HG03575 (cell line): Measurements from ENCODE around the gene INPP5A.
"Not testable (repeated sequence)": the region's sequence is repeated elsewhere in the genome, so short reads cannot be mapped to it uniquely, and the experiment has no call there.

Experiments
- ATAC-seq: cut with Tn5 transposase; IDR thresholded peaks from one replicate; pipeline ENCODE4 v1.9.1; 2021; ENCODE audit not compliant: unreplicated experiment, insufficient number of reproducible peaks, low FRiP score; ENCODE audit errors: extremely low read depth

Gene INPP5A

DNA sequence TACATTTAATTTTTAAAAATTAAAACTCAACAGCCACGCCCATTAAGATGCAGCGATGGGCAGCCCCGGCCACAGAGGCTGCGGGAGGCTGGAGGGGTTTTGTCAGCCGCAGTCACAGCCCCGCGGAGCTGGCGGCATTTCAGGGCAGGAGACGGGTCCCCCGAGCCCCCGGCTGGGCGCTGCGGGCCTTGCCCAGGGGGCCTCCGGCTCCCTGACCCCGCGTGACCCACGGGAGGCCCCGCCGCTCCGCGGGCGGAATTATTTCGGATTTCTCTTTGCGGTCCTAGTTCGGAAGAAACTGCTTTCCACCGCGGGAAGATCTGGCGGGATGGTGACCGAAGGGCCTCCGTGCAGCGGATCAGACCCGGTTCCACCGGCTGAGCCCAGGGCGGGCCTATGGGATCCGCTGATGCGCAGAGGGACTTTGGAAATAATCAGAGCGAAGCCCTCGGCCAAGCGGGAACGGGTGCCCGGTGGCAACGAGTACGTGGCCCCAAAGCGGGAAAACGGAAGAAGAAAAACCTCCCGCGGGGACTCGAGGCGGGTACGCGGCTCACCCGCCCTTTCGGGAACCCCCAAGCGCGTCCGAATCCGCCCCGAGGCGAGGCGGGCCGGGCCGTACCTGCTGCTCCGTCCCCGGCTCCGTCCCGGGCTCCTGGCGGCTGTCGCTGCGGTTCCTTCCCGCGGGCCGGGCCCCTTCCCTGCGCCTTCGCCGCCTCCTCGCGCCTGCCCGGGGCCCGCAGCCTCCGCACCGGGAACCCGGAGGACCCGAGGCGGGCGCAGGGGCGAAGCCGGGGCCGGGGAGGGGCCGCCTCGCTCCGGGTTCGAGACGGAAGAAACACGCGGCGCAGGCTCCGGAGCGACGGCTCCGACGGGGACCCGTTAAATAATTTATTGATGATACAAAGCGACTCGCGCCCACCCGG is 246.6 kb downstream of the INPP5A start:
- ATAC-seq = no peak

DNA sequence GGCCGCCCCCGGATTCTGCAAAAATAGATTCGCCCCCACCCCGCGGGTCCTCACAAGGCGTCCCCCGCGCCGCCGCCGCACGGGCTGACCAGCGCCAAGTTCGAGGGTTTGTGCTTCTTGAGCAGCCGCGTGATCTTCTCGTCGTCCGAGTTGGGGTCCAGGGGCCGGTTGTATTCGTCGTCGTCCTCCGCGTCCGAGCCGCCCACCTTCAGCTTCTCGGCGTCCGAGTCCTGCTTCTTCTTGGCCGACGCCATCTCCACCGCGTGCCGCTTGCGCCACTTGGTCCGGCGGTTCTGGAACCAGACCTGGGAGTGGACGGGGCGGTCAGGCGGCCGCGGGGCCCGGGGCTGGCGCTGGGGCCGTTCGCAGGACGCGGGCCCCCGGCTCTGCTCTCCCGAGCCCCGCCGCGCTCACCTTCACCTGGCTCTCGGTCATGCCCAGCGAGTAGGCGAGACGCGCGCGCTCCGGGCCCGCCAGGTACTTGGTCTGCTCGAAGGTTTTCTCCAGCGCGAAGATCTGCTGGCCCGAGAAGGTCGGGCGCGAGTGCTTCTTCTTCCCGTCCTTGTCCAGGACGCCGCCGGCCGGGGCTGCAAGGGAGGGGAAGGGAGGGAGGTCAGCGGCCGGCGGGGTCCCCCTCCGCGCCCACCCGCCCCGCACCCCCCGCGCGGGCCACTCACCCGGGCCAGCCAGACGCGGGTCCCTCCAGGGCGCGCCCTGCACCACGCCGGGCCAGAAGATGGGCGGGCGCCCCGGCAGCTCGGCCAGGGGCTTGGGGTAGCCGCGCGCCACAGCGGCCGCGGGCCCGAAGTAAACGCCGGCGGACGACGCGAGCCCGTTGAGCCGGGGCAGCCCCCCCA is 247.5 kb downstream of the INPP5A start:
- ATAC-seq = no peak

DNA sequence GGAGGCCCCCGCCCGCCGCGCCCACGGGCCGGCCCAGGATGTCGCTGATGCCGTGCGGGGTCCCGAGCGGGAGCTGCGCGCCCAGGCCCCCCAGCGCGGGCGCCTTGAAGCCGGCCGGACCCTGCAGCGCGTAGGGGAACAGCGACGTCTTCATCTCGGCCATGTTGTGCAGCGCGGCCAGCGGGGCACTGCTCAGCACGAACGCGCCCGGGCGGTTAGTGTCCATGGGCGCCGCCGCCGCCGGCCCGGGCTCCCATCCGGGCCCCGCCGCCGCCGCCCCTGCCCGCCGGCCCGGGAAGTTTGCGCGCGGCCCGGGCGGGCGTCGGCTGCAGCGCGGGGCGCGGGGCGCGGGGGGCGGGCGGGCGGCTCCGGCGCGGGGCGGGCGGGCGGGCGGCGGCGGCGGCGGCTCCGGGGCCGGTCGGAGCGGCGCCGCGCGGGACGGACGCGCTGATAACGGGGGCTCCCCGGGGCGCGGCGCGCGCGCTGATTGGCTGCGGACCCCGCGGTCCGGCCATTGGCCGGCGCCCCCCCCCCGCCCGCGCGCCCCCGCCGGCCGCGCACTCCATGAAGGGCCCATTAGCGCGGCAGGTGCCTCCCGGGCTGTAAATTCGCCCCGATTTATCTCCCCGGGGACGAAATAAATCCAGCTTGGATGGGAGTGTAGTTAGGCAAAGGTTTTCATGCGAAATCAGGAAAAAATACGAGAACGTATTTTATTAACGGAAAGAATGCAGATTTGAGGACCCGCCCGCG is 248.3 kb downstream of the INPP5A start, which contains the start of gene NKX6-2:
Gene NKX6-2 (minus strand): TSS at position 425 of the 753 bp plus-strand sequence. CDS start 199 bp downstream, at position 226.
- ATAC-seq = no peak

DNA sequence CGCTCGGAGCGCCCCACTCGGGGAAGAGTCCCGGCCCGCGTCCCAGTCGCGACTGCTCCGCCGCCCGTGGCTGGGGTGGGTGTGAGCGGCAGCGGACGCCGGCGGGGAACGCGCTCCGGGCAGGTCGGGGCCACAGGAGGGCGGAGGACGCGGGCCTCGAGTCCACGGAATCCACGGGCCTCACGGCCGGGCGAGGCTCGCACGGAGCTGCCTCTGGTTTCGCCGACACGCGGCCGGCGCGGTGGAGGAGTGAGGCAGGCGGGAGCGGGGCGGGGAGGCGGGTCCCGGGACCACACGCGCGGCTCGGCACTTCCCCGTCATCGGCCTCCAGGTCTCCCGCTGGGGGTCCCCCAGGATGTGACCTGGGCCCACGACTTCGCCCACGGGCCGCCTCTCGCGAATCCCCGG is 248.9 kb downstream of the INPP5A start:
- ATAC-seq = no peak

DNA sequence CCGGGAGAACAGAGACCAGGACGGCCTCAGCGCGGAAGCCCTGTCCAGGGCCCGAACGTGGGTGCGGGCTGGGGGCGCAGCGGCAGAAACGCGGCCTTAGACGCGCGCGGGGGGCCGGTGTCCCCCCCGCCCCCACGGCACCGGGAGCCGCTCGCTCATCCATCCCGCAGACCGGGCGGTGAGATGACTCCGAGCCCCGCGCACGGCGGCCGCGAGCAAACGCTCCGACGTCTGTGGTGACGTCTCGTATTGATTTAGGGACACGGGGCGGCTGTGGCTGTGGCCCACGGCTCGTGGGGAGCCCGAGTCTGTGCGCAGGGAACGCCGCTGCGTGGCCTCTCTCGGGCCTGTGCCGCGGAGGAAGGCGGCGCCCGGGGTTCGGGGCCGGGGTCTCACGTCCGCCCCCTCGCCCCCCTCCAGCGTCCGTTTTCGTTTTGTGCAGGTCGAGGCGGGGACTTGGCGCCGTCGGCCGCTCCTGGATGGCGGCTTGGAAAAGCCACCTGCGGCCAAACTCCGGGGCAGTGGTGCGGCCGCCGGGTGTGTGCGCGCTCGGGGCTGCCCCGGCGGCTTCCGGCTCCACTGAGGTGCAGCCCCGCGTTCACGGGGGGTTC is 249.4 kb downstream of the INPP5A start:
- no peak for ATAC-seq

DNA sequence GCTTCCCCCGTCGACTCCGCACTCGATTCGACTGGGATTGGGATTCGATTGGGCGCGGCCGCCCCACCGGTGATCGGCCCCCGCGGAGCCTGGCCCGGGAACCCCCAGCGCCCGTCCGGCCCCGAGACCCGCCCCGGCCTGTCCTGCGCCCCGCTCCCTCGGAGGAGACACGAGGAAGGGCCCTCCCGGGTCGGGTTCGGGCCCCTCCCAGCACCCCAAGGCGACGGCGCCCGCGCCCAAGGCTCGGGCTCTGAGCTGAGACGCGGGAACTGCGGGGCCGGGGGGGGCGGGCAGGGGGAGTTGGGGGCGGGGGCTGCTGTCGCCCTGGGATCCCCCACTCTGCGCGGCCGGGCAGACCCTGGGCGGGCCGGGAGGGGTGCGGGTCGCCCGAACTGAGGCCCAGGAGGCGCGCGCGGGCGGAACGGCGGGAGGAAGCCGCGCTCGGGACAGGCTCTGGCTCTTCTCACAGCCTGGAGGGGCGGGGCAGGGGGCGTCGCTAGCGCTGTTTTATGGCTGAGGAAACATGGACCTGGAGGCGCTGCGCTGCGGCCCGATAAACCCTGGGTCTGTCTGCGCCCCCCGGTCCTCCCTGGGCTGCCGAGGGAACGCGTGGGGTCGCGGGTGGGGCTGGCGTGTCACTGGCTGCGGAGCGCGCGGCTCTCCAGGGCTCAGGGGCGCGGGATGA is 250.1 kb downstream of the INPP5A start:
- no peak for ATAC-seq

DNA sequence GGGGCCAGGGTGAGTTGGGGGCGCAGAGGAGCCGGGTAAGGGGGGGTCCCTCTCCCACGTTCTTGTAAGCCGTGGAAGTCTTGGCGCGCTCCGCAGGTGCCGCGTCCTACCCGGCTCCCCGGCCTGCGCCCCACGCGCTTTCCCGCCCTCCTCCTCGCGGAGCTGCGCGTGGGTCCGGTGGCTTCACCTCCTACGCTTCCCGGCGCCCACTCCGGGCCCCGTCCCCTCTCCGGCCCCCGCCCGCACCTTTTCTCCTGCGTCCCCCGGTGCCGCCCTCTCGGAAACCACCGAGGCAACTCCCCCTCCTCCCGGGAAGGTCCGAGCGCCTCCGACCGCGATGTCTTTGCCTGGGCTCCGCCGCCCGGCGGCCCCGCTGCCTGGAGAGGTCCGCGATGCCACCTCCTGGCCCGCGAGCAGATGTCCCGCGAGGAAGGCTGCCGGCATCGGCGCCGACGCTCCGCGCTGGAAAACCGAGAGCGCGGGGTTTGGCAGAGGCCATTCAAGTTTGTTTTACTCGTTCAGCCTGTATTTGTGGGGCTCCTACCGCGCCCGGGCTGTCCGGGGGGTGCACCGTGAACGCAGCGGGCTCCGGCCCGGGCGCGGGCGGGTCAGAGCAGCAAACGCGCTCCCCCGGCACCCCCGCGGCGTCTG is 250.7 kb downstream of the INPP5A start:
- ATAC-seq = no peak

DNA sequence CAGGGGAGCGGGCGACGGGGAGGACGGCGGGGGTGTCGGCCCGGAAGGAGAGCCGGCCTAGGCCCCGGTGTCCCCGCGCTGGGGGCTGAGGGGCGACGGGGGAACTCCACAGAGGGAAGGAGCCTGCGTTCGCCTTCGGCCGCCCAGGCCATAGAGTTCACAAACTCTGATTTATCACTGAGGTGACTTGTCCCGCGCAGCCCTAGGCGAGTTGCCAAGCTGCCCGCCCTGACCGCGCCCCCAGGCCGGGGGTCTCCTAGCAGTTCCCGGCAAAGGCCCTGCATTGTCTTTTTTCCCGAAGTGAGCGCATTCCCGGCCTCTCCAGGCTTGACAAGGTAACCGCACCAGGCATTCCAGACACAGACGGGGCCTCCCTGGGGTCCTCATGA is 251.2 kb downstream of the INPP5A start:
- ATAC-seq = no peak

DNA sequence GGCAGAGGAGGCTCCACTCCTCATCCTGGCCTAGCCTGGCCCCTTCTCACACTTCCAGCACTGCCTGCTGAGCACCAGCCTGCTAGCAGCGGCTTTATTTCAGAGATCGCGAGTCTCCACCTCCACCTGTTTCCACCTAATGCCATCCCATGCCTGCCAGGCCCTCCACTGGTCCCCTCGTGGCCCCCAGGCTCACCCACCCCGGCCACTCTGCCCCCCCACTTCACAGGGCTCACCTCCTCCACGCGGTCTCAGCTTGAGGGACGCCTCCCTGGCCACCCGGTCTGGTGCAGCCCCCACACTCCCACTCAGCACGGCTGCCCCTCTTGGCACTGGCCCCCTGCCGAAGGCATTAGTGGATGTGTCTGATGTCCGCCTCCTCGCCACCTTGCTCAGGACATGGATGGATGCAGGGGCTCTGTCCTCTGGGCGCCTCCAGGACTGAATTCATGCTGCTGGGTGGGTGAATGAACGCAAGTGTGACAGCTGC is 252.1 kb downstream of the INPP5A start:
- no peak for ATAC-seq

DNA sequence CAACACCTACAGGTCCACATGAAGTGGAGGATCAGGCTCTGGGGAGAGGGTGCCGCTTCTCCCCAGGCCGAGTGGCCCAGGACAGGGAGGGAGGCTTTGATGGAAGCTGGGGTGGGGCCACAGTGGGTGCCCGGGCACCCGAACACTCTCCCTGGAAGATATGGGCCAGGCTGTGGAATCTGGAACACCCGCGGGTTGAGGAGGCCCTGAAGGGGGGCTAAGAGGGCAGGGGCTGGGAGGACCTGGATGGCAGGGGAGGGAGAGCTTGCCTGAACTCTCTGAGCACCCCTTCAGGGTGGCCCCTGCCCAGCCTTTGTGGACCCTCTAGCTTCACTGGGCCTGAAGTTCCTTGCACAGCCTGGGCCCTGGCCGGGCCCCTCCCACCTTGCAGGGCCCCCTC is 252.9 kb downstream of the INPP5A start:
- ATAC-seq = no peak

DNA sequence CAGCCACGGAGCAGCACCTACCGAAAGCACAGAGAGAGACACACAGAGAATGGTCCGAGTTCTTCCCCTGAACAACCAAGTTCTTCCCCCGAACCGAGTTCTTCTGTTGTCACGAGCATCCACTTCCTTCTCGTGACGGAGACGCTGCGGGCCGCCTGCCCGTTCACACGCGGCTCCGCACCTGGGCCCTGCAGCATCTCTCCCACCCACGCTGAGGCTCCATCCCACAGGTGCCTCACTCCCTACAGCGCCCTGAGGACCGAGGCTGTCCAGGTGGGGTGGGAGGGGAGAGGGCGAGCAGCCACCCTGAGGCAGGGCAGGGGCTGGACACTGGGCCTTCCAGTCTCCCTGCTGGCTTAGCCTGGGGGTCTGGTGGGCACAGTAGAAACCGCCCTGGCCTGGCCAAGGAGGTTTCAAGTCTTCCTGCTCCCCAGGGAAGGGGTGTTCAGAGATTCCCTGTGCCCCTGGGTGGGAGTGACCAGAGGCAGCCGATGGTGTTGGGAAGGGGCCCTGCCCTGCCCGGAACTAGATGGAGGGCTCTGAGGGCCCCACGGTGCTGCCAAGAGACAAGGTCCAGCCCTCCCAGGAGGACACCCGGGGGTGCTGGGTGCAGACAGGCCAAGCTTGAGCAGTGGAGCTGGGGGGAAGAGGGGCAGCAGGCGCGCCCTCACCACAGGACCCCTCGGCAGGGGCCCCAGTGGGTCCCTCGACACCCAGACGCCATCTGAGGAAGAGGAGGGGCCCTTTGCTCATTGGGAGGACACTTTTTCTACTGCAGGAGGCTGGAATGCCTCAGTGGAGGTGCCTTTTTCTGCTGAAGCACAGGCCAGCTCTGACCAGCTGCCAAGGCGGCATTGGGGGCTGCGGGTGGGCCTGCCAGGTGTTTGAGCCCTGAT is 253.6 kb downstream of the INPP5A start:
- no peak for ATAC-seq

DNA sequence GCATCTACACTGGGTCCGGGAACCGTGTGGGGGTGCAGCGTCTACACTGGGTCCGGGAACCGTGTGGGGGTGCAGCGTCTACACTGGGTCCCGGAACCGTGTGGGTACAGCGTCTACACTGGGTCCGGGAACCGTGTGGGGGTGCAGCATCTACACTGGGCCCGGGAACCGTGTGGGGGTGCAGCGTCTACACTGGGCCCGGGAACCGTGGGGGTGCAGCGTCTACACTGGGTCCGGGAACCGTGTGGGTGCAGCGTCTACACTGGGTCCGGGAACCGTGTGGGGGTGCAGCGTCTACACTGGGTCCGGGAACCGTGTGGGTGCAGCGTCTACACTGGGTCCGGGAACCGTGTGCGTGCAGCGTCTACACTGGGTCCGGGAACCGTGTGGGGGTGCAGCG is 254.5 kb downstream of the INPP5A start:
- not testable (repeated sequence) for ATAC-seq

DNA sequence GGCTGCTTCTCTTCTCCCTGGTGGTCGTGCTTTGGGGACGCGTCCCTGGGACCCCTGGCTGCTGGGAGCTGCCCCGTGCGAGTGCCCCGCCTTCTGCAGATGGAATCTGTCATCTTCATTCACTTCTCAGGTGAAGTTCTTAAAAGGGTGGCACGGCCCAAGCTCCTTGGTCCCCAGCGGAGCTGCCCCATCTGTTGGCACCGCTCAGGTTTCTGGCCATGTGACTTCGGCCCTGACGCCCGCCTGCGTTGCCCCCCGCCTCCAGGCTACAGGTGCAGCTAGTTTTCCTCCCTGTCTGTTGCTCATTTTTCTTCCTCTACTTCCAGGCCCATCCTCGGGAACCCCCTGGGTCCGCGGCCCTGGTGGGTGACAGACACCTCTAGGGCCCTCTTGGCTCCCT is 255.2 kb downstream of the INPP5A start:
- no peak for ATAC-seq

DNA sequence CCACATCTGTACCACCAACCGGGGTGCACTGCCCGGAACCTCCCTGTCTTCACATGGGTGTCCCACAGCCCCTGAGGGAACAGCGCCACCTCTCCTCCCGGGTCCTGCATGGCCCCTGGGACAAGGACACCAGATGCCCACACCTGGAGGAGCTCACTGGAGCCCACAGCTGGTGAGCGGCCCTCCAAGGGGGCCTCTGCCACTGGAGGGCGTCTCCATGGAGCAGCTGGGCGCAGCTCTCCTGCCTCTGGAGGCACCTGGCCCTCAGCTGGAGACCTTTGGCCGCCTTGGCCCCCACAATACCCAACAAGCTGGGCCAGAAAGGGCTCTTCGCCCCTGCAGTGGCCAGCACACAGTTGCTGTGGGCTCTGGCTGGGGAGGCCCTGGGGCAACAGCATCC is 255.6 kb downstream of the INPP5A start:
- no peak for ATAC-seq

DNA sequence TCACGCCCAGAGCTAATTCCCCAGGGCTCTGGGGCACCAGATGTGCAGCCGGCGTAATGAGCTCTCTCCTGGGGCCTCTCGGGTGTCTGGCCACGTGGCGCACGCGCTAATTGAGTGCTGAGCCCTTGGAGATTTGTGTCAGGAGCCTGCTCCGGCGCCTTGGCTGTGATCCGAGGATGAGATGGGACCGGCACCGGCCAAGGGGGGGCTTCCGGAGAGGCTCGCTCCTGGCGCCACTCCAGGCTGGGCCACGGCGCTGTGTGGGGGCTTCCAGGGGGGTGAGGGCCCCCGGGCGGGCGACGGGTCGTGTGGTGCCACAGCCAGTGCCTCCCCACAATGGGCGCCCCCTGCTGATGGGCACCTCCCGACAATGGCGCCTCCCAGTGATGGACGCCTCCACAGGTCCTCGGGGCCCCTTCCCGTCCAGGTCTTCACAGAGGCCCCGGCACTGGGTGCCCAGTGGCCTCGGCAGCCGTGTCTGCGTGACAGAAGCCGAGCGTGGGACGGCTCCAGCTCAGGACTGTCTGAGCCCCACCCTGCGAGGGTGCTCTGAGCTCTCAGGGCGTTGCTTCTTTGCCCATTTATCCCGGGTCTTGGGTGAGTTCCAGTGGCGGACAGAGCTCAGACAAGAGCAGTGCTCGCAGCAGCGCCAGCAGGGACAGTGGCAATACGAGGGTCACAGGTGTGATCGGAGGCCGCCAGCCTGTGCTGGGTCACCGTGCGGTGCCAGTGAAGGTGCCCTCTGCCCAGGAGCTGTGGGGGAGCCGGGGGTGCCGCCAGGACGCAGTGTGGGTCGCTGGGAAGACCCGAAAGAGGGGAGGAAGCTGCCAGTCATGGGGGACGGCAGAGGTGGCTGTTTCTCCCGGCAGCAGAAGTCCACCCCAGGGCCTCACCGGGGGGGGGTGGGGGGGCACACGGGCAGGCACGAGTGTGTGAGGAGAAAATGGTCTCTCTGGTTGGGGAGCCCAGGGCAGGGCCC is 256.6 kb downstream of the INPP5A start:
- ATAC-seq = no peak

DNA sequence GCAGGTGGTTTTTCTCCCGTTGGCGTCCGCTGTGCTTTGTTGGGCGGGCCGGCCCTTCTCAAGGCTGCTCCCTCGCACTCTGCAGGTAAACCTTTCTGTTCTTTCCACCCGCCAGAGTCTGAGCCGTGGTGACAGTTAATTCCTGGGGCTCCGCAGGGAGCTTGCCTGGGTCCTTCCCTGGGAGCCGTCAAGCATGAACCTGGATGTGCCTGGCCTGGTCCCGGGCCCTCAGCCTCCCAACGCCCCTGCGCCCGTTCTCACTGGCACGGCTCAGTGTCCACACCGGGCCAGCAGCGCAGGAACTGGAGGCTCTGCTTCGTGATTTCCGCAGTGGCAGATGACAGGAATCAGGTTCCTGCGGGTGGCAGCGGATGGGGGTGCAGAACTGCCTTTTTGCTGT is 259.3 kb downstream of the INPP5A start:
- ATAC-seq = no peak
